ENCODE measurements around the gene MAB21L2.

GRCh38 chr4:150573534-150573933, 8.4 kb upstream of the MAB21L2 start:
- TF ChIP-seq CTCF (IDR thresholded peaks at IDR 0.05; ENCODE audit: insufficient read depth, low read depth, low read length) (no peak), EZH2 (IDR thresholded peaks at IDR 0.05; ENCODE audit: insufficient read depth, low read length) (no peak)

All from astrocyte (in vitro differentiated cells and primary cell).